AG09309 (cell line): ENCODE results near the gene BAD.
A peak's percentile ranks its signal among the peaks of the same experiment; 100 is the strongest.

Experiments
- DNase-seq: peaks from one replicate; pipeline ENCODE4 v3.0.0-alpha.2; 2010; ENCODE audit warnings: low read depth
- H3K4me3 ChIP-seq: 2 replicates; pipeline ENCODE4 v1.5.1; 2011; ENCODE audit warnings: mild to moderate bottlenecking, low read depth, low read length, moderate library complexity; ENCODE audit not compliant: control insufficient read depth
- TF ChIP-seq, protein P1 (sequence below): IDR thresholded peaks from 2 replicates; pipeline ENCODE4 v1.5.1; 2011; ENCODE audit warnings: mild to moderate bottlenecking, low read depth, low read length, inconsistent platforms; ENCODE audit not compliant: insufficient read depth, control insufficient read depth; ENCODE audit errors: missing control alignments

Gene BAD

GRCh38 chr11:64230985-64231365 lies 53.5 kb downstream of the BAD start:
- TF ChIP-seq, protein P1, sequence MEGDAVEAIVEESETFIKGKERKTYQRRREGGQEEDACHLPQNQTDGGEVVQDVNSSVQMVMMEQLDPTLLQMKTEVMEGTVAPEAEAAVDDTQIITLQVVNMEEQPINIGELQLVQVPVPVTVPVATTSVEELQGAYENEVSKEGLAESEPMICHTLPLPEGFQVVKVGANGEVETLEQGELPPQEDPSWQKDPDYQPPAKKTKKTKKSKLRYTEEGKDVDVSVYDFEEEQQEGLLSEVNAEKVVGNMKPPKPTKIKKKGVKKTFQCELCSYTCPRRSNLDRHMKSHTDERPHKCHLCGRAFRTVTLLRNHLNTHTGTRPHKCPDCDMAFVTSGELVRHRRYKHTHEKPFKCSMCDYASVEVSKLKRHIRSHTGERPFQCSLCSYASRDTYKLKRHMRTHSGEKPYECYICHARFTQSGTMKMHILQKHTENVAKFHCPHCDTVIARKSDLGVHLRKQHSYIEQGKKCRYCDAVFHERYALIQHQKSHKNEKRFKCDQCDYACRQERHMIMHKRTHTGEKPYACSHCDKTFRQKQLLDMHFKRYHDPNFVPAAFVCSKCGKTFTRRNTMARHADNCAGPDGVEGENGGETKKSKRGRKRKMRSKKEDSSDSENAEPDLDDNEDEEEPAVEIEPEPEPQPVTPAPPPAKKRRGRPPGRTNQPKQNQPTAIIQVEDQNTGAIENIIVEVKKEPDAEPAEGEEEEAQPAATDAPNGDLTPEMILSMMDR = no peak
- H3K4me3 ChIP-seq = peak overlapping the region; percentile 96
- DNase-seq = no peak

GRCh38 chr11:64230171-64230984 lies 54.1 kb downstream of the BAD start, which contains the start of gene DNAJC4:
TSS of gene DNAJC4 (plus strand) at chr11:64230548. CDS start at chr11:64230855, 307 bp downstream.
- TF ChIP-seq, protein P1 = no peak
- peak; percentile 29 for DNase-seq
- peak within 1 kb of the TSS; percentile 96 for H3K4me3 ChIP-seq

GRCh38 chr11:64229744-64230170 lies 54.7 kb downstream of the BAD start:
- no peak for DNase-seq
- H3K4me3 ChIP-seq = peak overlapping the region; percentile 96
- TF ChIP-seq, protein P1 = no peak

DNA sequence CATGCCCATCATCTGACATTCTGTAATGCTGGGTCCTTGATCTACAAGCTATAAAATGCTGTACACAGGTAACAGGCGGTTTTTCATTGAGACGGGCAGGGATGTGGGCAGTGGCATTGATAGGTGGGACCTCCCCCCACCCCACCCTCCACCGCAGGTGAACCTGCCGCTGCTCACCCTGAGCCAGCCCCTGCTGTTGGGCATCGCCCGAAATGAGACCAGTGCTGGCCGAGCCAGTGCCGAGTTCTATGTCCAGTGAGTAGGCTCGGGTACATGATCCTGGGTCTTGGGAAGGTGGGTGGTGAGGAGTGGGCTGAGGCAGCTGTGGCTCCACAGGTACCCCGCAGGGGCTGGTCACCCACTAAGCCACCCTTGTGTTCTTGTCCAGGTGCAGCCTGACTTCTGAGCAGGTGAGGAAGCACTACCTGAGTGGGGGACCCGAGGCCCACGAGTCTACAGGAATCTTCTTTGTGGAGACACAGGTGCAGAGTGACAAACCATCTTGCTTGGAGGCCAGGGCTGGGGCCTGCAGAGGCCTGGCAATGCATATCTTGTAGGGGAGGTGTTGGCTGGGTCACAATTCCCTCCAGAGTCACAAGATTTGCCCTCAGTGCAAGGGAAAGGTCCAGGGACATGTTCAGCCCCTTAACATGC lies 55.2 kb downstream of the BAD start:
- TF ChIP-seq, protein P1 = no peak
- H3K4me3 ChIP-seq = no peak overlapping the region
- DNase-seq = no peak

GRCh38 chr11:64227405-64227956 lies 57.0 kb downstream of the BAD start:
- no peak for DNase-seq
- TF ChIP-seq, protein P1 = no peak
- H3K4me3 ChIP-seq = peak overlapping the region; percentile 87

DNA sequence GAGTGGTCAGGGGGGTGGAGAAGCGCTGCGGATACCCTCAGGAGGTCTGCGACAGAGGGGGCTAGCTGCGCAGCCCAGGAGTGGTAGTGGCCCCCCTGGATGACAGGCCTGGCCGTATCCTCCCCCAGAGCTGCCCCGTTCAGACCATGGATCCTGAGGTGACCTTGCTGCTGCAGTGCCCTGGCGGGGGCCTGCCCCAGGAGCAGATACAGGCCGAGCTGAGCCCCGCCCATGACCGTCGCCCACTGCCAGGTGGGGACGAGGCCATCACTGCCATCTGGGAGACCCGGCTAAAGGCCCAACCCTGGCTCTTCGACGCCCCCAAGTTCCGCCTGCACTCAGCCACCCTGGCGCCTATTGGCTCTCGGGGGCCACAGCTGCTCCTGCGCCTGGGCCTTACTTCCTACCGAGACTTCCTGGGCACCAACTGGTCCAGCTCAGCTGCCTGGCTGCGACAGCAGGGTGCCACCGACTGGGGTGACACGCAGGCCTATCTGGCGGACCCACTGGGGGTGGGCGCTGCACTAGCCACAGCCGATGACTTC lies 57.9 kb downstream of the BAD start:
- peak overlapping the region; percentile 87 for H3K4me3 ChIP-seq
- DNase-seq = no peak
- TF ChIP-seq, protein P1 = no peak
